ENCODE measurements around the gene PHF19.

Gene PHF19

DNA sequence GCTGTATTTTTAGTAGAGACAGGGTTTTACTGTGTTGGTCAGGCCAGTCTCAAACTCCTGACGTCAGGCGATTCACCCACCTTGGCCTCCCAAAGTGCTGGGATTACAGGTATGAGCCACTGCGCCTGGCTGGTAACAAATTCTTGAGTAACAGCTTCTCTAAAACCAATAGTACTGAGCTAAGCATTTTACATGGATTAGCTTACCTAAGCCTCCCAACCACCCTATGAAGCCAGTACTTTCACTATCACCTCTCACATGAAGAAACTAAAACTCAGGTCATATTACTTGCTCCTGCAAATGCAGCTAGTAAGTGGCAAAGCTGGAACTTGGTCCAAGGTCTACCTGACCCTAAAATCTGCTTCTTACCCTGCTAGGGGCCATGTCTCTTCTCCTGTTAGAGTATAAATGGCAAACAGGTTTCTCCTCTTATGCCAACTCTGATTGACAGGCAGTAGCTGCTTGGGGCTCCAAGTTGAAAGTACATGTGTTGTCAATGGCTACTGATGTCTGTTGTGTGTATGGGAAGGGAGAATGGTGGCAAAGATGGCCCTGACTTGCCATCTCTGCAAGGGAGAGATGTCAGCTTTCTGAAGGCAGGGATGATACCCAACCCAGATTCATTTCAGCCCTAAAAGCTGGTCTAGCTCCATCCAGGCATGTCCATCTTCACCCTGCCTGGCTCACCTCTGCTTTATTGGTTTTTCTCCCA is 4.0 kb downstream of the PHF19 start:
- peak in 1 of 5 donors; percentile 51 for DNase-seq

DNA sequence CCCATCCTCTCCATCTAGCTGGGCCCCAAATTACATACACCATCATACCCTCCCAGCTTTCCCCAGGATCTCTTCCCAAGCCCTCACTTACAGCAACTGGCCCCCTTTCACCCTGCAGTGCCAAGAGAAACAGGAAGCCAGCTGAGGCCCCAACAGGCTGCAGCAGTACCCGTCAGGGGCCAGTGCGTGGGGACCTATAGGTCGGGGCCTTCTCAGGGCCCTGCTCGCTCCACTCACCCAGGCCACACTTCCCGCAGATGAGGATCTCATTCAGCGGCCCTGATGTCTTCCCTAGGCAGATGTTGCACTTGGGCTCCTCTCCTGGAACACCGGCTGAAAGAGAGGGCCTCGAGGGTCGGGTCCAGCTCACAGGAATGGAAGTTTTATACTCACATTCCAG is 6.8 kb downstream of the PHF19 start:
- no peak for DNase-seq

DNA sequence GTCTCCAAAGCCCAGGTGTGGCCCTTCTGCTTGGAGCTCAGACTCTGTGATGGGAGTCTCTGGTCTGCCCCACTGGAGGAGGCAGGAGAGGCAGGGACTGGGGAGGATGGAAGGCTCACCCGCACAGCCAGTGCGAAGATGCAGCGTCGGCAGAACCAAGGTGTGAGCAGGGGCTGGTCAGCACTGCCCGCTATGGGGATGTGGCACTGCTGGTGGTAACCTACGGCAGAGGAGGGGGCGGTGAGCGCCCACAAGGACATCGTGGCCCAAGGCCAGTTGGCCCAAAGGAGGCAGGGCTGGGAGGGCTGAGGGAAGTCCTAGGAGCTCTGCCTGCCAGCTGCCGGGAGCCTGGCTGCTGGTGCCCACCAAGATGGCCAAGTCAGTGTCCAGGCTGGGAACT is 7.3 kb downstream of the PHF19 start:
- DNase-seq: no peak

DNA sequence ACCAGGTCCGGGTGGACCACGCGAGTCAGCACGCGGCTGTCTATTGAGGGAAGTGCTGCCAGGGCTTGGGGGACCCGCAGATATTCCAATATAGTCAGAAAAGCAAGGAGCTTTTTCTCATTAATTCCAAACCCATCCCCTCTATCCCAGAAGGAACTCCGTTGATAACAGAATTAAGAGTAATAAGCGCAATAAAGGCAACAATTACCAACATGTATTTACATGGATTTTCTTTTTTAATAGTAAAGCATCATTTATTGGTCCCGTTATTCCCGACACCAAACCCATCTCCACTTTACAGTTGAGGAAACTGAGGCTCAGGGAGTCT is 7.7 kb downstream of the PHF19 start:
- DNase-seq: no peak

DNA sequence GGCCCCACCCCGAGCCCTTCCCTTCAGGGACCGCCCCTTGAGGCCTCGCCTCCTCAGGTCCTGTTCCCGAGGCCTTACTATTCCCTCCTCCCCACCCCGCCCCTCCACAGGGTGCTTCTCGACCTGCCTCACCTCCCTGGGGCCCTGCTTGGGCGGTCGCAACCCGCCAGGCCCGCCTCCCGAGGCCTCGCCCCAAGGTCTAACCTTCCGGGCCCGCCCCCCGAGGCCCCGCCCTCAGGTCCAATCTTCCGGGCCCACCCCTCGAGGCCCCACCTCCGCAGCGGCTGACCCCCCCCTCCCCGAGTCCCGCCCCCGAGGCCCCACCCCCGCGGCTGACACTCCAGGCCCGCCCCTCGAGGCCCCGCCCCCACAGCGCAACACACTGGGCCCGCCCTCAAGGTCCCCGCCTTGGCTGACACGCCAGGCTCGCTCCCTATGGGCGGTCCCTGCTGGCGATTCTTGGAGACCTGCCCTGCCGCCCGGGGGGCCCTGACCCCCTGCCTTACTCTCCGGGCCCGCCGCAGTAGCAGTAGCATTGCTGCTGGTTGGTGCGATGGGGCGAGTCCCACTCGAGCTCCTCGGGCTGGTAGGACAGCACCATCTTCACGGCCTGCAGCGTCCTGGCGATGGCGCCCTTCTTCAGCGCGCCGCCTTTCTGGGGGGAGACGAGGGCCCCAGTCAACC is 8.2 kb downstream of the PHF19 start:
- peak; percentile 95 to 97 (median 96) for DNase-seq

DNA sequence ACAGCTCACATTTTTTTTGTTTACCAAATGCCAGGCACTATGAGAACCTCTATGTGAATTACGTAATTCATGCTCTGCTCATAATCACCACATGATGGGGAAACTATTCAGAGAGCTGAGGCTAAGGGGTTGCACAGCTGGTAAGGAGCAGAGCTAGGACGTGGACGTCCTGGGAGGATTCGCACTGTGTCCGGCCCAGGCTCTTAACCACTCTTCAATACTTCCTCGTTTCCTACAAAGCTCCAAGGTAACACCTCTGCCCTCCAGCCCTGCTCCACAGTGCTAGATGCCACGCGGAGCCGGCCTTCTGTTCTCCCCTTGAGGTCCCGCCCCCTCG is 8.7 kb downstream of the PHF19 start:
- DNase-seq: no peak

DNA sequence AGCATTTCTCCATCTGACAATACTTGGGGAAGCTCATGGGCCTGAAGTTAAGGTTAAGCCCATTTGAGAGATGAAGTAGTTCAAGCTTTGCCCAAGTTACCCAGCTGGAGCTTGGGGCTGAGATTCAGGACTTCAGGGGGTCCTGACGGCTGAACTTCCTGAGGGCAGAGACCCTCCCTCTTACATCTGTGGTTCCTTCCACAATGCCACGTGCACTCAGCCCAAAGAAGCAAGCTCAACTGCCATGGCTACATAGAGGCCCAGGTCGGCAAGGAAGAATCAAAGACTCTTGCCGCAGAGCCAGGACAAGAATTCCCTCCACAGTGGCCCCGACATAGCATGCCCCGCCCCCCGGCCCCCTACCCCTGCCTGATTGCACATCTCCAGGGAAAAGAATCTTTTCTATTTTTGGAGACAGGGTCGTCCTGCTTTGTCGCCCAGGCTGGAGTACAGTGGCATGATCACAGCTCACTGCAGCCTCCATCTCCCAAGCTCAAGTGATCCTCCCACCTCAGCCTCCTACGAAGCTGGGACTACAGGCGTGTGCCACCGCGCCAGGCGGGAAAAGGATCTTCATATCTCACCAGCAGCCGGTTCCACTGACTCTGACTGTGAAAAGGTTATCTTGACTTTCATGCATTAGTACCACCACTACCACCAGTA is 9.2 kb downstream of the PHF19 start:
- no peak for DNase-seq

DNA sequence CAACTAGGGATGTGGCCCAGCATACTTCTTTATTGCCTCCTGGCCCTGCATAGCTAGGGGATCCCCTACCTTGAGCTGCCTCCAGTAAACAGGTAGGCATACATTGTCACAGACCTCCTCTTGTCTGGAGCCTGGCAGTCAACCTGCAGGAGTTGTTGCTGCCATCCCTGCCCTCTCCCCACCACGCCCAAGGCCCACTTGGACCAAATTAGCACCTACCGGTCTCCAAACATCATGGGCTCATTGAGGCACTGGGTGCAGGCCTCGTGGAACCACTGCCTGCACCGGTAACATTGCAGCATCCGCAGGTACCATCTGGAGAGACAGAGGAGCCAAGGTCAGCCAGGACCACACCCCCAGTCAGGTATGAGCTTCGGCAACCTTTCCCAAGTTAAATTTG is 10.3 kb downstream of the PHF19 start:
- no peak for DNase-seq

DNA sequence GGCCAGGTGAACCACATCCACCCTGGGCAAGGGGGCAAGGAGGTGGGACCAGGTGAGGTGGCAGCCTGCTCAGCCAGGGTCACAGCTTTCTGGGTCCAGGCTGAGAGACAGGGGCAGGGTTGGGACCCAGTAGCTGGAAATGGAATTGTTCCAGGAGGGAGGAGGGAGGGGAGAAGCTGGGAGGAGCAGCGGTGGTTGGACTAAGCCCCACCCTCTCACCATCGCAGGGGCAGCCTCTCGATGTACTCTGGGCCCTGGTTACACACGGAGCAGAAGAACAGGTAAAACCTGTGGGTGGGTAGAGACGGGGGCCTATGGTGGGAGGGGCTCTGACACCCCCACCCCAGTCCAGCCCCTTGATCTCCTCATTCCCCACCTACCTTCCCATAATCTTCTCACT is 11.2 kb downstream of the PHF19 start:
- no peak for DNase-seq

DNA sequence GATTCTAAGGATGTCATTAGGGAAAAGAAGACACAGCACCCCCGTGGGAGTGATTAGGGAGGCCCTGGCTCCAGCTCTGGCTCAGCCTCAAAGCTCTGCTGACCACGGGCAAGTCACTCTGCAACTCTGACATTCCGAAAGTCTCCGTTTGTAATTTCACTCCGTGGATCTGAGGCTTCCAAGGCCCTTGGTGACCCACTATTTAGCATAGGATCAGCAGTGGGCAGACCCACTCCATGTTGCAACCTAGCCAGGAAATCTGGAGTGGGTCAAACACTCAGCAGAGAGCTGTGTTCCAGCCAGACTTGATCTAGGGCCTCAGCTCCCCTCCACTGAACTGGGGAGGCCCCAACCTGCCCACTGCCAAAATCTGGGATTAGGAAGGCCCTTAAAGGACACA is 11.8 kb downstream of the PHF19 start:
- DNase-seq: no peak

DNA sequence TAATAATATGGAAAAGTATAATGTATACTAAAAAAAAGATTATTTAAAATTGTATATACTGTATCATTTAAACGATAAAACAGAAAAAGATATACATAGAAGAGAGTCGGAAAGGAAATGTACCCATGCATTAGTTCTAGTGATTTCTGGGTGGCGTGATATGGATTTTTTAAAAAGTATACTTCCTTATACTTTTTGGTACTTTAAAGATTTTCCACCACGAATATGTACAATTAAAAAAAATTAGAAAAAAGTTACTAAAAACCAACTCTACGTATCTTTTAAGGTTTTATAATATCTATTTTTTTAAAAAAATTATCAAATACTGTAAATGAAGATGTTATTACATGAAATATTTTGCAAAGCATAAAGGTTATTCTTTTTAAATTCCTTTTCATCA is 12.3 kb downstream of the PHF19 start:
- DNase-seq: no peak

DNA sequence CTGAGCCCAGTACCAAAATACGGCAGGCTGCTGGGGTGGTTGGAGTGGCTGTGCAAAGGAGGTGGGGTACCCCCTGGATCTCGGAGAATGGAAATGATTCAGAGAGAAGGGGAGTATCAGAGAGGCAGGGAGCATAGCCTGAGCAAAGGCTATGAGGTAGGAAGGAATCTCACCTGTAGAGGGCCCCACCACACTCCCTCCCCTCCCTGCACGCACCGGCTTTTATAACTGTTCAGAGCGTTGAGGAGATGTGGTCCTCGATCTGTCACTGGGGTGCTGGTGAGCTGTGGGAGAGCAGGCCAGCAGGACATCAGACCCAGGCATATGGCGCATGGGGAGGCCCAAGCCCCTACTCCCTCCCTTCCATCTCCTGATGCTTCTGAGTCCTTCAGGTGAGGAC is 13.2 kb downstream of the PHF19 start:
- DNase-seq: no peak

DNA sequence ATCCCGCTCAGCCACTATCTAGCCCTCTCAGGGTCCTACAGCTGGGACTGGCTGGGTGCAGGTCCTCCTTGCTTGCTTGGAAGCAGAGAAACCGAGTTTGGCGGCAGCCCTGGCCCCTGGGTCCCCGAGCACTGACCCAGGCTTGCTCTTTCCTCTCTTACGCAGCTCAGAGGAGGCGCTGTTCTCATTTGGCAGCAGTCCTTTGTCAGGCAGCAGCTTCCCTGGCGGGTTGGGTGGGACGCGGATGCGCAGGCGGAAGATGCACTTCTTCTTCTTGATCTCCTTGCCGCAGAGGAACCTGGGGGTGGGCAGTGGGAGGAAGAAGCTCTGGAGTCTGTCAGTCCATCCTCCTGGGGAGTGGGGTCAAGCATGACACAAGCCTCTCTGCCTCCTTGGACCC is 14.5 kb downstream of the PHF19 start:
- DNase-seq: no peak

DNA sequence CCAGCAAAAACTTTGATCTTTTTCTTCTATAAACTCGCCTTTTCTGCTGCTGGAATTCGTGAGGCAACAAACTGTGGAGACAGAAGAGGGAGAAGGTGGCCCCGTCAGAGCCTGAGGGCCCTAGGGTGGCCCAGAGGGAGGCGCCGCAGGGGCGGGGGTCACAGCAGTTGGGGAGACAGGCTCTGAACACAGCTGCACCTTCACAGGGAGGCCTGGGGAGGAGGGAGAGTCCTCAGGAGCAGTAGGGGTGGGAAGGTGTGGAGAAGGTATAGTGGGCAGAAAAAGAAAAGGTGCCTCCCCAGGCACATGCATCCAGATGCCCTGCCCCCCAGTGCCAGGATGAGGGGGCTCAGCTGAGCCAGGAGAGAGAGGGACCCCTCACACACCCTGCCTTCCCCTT is 15.1 kb downstream of the PHF19 start:
- no peak for DNase-seq

DNA sequence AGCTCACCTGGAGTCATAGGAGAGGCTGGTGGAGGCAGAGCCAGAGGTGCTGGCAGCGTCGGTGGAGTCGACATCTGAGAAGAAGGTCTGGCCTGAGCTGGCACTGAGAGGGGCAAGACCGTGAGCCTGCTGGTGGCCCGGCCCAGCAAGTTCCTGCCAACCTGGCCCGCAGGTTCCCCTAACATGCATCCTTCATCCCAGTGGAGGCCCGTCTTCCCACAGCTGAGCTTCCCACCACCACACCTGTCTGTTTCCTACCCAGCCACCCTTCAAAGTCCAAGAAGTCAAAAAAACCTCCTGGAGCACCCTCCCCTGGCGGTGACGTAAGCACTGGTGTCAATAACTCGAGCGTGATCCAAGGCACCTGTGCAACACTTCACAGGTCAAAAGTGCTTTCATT is 16.9 kb downstream of the PHF19 start:
- no peak for DNase-seq

DNA sequence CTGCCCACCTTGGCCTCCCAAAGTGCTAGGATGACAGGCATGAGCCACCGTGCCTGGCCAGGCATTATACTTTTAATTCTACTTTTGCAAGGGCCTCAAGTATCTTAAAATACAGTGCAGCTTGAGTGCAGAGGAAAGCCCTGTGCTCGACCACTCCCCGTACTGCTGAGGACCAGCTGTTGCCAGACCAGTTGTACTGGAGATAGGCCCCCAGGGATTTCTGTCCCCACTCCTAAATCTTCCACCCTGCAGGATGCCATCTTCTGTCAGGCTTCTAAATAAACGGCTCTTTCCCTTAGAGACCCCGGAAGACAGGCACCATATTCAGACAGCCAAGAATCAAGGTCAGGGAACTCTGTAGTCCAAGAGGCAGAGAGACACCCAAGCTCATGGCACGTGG is 17.6 kb downstream of the PHF19 start:
- no peak for DNase-seq

DNA sequence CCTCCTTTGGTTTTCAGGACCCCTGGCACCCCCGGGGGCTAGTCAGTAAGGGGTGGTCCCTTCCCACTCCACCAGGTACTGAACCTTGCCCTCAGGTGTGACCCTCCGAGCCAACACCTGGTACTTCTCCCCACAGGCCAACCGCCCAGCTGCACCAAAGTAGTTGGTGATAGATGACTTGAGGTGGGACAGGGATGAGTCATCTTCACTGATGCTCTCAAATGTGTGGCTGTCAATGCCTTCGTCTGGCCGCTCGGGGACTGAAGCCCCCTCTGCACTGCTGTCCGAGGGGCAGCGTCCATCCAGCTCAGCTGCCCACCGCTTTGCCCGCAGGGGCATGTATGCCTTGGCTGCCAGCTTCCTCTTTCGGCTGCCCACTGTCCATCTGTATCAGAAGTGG is 19.1 kb downstream of the PHF19 start:
- no peak for DNase-seq

DNA sequence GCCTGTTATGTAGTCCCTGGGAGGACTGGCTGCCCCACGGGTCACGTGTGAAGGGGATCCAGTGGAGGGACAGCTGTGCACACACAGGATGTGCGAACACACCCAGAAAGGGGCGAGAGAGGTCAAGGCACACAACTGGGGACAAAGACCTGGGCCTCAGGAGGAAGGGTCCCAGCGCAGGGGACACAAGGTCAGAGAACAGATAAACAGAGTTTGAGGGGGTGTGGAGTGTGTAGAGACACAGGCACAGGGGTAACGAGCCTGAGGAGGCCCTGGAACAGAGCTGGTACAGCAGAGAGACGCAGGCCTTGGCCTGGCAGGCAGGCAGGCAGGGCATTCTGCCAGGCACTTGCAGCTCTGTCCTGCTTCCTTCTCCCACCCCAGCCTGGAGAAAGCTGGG is 19.5 kb downstream of the PHF19 start:
- no peak for DNase-seq

DNA sequence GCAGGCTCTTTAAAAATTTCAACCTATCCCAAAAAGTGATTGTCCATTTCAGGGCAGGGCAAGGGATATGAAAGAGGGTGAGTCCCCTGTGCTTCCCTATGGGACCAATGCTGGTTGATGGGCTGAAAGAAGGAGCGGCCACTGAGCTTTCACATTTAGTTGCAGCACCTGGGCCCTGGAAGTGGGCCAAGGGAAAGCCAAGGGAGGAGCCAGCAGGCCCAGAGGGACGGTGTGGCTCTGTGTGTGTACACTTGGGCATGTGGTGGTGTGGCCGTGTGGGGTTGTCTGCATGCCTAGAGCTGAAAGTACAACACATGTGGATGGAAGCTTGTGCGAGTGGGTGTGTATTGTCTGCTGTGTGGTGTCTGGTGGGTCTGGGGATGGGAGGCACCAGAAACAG is 20.3 kb downstream of the PHF19 start:
- no peak for DNase-seq

DNA sequence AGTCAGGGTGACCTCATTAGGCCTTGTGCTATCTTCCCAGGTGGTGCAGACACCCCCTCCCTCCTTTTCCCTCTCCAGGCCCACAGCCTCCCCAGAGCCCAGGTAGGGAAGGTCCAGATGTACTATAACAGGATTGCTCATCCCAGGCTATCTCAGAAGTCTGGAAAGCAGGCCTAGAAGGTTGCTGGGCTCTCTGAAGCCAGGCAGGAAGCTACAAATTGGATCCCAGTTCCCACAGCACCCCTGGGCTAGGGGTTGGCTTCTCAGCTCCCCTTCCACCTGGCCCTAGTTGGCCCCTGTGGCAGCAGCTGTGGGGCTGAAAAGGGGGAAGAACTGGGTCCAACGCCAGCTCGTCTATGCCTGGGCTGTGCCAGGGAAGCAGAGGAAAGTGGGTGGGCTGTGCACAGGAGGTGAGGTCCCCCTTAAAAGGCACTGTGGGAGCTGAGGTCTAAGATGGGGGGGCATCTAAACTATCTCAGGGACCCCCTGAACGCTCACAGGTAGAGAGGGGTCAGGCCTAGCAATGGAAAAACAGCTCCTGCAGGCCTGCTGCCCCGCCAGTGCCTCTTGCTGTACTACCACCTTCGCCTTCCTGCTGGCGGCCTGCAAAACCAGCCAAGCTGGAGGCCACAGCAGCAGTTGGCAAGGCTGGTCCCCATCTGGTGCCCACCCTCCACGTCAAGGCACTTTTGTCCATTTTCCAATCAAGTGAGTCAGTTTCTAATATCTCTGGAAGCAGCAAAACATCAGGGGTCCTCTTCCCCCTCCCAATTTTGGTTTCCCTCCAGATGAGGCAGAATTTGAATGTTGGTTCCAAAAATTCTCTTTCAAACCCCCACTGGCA is 20.9 kb downstream of the PHF19 start:
- no peak for DNase-seq

DNA sequence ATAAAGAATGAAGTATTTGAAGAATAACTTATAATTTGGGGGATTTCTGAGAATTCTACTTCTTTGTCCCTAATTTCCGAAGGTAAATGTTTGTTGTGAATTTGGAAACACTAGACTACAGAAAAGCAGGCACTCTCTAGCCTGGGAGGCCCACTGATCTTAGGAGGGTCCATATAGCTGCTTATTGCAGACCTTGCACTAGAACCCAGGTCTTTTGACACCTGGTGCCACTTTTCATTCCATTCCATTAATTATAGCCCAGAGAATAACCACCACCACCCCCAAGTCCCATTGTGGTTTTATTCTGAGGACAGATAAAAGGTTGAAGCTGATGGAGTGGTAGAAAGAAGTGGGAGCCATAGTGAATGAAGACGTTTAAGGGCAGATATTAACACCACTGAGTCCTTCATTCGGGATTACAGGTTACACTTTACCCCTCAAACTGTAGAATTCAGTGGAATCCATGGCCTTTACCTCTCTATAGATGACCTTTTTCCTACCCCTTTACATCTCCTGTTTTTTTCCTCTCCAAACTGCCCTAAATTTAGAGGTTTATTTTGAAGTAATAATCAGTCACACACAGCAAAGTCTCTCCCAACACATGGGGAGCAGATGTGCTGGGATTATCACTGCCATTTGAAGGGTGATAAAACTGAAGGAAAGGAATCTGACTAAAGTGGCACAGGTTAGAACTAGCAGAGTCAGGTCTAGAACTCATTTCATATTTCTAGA is 22.2 kb downstream of the PHF19 start:
- DNase-seq: no peak

DNA sequence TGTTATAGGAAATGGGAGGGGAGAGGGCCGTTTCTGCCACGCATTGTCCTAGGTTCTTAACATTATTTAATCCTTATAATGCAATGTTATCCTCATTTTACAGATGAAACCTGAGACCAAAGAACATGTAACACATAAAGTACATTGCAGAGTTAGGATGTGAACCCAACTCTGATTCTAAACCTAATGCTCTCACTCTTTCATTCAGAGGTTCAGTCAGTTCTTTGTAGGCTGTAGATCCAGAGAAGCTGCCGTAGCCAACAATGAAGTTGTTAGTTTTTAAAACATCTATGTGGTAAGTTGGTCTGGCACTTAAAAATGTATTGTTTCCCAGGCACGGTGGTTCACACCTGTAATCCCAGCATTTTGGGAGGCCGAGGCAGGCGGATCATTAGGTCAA is 23.8 kb downstream of the PHF19 start:
- no peak for DNase-seq
